Peyer's patch (tissue), 4 donors: ENCODE data around the gene EEF2KMT.
"Not testable (repeated sequence)": the region's sequence is repeated elsewhere in the genome, so short reads cannot be mapped to it uniquely, and the experiment has no call there.

Source experiments
- POLR2A ChIP-seq, 2 donors: fragments of 450-650 bp; IDR thresholded peaks; one replicate each; pipeline ENCODE4 v1.5.1; 2017; ENCODE audit warnings: antibody characterized with exemption in 2 of 2, mild to moderate bottlenecking in 2 of 2, moderate library complexity in 2 of 2
- TF ChIP-seq, protein P1 (sequence below), 6 experiments: fragments of 450-650 bp in 4 of 6; fragments of 200-600 bp in 2 of 6; sonication (generic) in 1 of 6; IDR thresholded peaks; one replicate each; pipeline ENCODE4 v1.5.1; 2017 to 2019; ENCODE audit warnings: antibody characterized with exemption in 6 of 6, mild to moderate bottlenecking in 3 of 6, moderate library complexity in 1 of 6

- TF ChIP-seq, protein P1, sequence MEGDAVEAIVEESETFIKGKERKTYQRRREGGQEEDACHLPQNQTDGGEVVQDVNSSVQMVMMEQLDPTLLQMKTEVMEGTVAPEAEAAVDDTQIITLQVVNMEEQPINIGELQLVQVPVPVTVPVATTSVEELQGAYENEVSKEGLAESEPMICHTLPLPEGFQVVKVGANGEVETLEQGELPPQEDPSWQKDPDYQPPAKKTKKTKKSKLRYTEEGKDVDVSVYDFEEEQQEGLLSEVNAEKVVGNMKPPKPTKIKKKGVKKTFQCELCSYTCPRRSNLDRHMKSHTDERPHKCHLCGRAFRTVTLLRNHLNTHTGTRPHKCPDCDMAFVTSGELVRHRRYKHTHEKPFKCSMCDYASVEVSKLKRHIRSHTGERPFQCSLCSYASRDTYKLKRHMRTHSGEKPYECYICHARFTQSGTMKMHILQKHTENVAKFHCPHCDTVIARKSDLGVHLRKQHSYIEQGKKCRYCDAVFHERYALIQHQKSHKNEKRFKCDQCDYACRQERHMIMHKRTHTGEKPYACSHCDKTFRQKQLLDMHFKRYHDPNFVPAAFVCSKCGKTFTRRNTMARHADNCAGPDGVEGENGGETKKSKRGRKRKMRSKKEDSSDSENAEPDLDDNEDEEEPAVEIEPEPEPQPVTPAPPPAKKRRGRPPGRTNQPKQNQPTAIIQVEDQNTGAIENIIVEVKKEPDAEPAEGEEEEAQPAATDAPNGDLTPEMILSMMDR (IDR thresholded peaks at IDR 0.05) = not testable (repeated sequence)
- TF ChIP-seq POLR2A (IDR thresholded peaks at IDR 0.05) = not testable (repeated sequence)
Measured at GRCh38 chr16:5116780-5117295, 19.2 kb upstream of the EEF2KMT start.
